GM12865 (cell line): ENCODE data around the gene SFMBT1.

ENCODE experiments used
- DNase-seq: peaks from one replicate; pipeline ENCODE4 v3.0.0; 2010; ENCODE audit warnings: low read depth
- H3K4me3 ChIP-seq: 2 replicates; pipeline ENCODE4 v1.5.1; 2011; ENCODE audit warnings: mild to moderate bottlenecking, low read depth, low read length, control low read depth
- CTCF ChIP-seq: IDR thresholded peaks from 2 replicates; pipeline ENCODE4 v1.5.1; 2011; ENCODE audit warnings: low read length, control low read depth, low read depth, inconsistent platforms; ENCODE audit not compliant: insufficient read depth; ENCODE audit errors: missing control alignments

The SFMBT1 gene

DNA sequence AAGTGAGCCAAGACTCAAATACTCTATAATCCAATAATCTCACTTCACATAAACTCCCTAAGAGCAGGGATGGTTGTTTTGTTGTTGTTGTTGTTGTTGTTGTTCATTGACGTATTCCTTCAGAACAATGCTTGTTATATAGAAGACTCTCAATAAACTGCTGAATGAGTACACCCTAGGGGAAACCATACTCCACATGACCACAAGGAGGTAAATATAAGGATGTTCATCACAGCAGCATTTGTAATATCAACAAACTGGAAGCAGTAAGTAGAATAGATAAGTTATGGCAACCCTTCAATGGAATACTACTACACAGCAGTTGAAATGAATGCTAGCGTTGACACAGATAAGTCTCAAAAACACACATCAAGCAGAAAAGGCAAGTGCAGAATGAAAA is 86.1 kb downstream of the SFMBT1 start:
- no peak for DNase-seq
- TF ChIP-seq CTCF: no peak
- no peak overlapping the region for H3K4me3 ChIP-seq

DNA sequence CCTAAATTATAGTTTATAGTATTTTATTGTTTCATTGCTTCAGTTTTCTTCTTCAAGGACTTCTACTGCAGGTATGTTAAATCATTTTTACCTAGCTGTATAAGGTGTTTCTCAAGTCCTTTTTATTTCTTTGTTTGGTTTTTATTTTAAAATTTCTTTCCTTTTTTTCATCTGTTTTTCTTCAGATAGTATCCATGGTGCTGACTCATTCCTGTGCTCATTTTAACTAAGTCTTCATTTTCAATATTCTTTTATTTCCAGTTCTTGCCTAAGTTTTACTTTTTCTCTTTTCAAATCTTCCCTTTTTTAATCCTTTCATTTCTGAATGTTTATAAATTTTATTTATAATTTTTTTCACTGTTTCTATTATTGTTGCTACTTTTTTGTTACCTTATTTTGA is 106.3 kb downstream of the SFMBT1 start:
- no peak for TF ChIP-seq CTCF
- DNase-seq: no peak
- H3K4me3 ChIP-seq: no peak overlapping the region

GRCh38 chr3:52934630-52935530 is 111.0 kb downstream of the SFMBT1 start:
- peak; percentile 74 for DNase-seq
- TF ChIP-seq CTCF: peak; percentile 80
- H3K4me3 ChIP-seq: no peak overlapping the region

DNA sequence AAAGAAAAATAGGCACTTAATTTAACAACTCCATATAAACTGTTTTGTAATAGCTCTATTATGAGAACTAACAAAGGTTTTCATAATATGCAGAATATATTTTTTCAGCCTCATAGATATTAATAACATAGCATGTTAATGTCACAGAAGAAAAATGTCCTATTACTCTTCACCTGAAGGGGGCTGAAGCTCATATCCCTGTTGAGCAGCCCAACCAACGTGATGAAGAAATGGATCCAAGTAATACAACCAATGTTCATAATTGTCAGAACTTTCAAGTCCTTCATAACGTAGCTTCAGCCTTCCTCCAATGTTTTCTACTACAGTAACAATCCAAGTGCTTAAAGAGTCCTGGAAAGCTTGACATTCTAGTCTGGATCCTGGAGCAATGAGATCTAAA is 114.0 kb downstream of the SFMBT1 start:
- no peak for TF ChIP-seq CTCF
- peak; percentile 13 for DNase-seq

DNA sequence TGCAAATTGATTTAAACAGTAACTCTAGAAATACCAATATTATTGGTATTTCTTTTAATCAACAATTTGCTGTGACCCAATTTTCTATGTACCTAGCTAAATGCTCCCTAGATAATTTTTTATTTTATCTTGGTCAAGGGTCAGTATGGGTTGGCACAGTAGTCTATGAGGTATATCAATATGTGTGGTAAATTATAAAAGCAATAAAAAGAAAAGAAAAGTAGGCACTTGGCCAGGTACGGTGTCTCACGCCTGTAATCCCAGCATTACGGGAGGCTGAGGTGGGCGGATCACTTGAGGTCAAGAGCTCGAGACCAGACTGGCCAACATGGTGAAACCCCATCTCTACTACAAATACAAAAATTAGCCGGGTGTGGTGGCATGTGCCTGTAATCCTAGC is 114.5 kb downstream of the SFMBT1 start:
- DNase-seq: no peak
- TF ChIP-seq CTCF: no peak
- no peak overlapping the region for H3K4me3 ChIP-seq

More for the DNA sequence above, 114.0 kb downstream of the SFMBT1 start:
- H3K4me3 ChIP-seq: no peak overlapping the region

DNA sequence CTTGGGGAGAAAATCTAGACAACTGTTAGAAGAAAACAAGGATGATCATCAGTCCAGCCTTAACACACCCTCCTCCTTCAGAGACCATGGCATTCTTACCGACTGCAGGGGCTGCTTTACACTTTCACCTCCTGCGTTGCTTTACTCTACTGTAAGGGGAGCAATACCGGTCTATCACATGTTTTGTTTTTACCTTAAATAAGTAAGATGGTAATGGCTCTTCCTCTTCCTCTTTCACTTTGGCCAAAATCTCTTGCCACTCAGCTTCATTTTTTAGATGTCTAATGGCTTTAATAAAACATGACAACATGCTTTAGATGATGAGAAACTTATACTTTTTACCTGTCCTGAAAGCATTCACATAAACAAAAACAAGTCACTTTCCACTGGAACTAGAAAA is 115.1 kb downstream of the SFMBT1 start:
- no peak overlapping the region for H3K4me3 ChIP-seq
- peak; percentile 2 for DNase-seq
- no peak for TF ChIP-seq CTCF

- no peak for TF ChIP-seq CTCF
- no peak for DNase-seq
- H3K4me3 ChIP-seq: no peak overlapping the region
These were observed 119.3 kb downstream of the SFMBT1 start for GRCh38 chr3:52926554-52926953.
